ENCODE measurements around the gene C6orf136. TPM values are rescaled to one million over a fixed set of nuclear protein-coding genes. Genes with fewer than 3 reads are reported as not detected.

C6orf136 gene
- total and polyA plus RNA-seq, 4 donors: 2.0 to 12.0 (median 9.8) TPM

DNA sequence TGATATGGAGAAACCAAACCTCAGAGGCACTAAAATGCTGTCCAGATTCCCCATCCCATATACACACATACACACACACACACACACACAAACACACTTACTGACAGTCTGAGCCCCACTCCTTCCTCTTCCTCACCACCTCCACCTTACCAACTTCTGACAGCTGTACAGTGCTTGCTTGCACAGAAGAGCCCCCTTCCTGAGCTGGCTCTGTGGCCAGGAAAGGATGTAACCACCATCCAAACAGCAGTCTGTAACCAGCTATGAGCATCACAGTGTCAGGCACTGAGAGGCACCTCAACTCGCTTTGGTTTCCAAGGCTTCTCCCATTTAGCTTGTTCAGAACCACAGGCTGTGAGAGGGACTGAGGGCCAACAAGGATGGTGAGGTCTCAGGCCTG lies 5.9 kb upstream of the C6orf136 start:
- WGBS: 79% methylated on average over 1 of the region's 1 CpG
- DNase-seq (ENCODE audit: low spot score): no peak
- Histone ChIP-seq H3K36me3 (ENCODE audit: control insufficient read depth in 4 of 4, insufficient read depth in 3 of 4, low read depth in 1 of 4, low read length in 3 of 4) (peaks cover 0 to 3% (median 0%) of the 10 kb centered on the region in 4 donors), H3K27ac (ENCODE audit: low read depth in 1 of 2, low read length in 2 of 2) (no peak overlapping the region), H3K9me3 (ENCODE audit: control insufficient read depth in 4 of 4, low read length in 3 of 4) (no peaks in the 10 kb centered on the region), H3K4me3 (ENCODE audit: low read depth in 1 of 3, low read length in 3 of 3) (no peak overlapping the region), H3K27me3 (ENCODE audit: control insufficient read depth in 4 of 4, insufficient read depth in 4 of 4, low read length in 3 of 4) (no peaks in the 10 kb centered on the region), H3K9ac (ENCODE audit: low read depth in 1 of 2, low read length in 2 of 2) (no peak overlapping the region), H3K4me1 (ENCODE audit: control insufficient read depth in 4 of 4, insufficient read depth in 4 of 4, low read length in 3 of 4) (peaks cover 0 to 14% (median 8%) of the 10 kb centered on the region in 4 donors)
- TF ChIP-seq, protein P1, sequence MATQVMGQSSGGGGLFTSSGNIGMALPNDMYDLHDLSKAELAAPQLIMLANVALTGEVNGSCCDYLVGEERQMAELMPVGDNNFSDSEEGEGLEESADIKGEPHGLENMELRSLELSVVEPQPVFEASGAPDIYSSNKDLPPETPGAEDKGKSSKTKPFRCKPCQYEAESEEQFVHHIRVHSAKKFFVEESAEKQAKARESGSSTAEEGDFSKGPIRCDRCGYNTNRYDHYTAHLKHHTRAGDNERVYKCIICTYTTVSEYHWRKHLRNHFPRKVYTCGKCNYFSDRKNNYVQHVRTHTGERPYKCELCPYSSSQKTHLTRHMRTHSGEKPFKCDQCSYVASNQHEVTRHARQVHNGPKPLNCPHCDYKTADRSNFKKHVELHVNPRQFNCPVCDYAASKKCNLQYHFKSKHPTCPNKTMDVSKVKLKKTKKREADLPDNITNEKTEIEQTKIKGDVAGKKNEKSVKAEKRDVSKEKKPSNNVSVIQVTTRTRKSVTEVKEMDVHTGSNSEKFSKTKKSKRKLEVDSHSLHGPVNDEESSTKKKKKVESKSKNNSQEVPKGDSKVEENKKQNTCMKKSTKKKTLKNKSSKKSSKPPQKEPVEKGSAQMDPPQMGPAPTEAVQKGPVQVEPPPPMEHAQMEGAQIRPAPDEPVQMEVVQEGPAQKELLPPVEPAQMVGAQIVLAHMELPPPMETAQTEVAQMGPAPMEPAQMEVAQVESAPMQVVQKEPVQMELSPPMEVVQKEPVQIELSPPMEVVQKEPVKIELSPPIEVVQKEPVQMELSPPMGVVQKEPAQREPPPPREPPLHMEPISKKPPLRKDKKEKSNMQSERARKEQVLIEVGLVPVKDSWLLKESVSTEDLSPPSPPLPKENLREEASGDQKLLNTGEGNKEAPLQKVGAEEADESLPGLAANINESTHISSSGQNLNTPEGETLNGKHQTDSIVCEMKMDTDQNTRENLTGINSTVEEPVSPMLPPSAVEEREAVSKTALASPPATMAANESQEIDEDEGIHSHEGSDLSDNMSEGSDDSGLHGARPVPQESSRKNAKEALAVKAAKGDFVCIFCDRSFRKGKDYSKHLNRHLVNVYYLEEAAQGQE (IDR thresholded peaks at IDR 0.05): no peak
- TF ChIP-seq, protein P2, sequence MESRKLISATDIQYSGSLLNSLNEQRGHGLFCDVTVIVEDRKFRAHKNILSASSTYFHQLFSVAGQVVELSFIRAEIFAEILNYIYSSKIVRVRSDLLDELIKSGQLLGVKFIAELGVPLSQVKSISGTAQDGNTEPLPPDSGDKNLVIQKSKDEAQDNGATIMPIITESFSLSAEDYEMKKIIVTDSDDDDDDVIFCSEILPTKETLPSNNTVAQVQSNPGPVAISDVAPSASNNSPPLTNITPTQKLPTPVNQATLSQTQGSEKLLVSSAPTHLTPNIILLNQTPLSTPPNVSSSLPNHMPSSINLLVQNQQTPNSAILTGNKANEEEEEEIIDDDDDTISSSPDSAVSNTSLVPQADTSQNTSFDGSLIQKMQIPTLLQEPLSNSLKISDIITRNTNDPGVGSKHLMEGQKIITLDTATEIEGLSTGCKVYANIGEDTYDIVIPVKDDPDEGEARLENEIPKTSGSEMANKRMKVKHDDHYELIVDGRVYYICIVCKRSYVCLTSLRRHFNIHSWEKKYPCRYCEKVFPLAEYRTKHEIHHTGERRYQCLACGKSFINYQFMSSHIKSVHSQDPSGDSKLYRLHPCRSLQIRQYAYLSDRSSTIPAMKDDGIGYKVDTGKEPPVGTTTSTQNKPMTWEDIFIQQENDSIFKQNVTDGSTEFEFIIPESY (IDR thresholded peaks at IDR 0.05): no peak
- TF ChIP-seq EGR1 (IDR thresholded peaks at IDR 0.05; ENCODE audit: low read depth in 2 of 2) (no peak), FOXA1 (IDR thresholded peaks at IDR 0.05) (no peak), RAD21 (IDR thresholded peaks at IDR 0.05) (no peak), JUND (IDR thresholded peaks at IDR 0.05) (no peak), YY1 (IDR thresholded peaks at IDR 0.05) (no peak), TAF1 (conservative IDR thresholded peaks at IDR 0.05) (no peak), SP1 (IDR thresholded peaks at IDR 0.05) (no peak), NR2F2 (IDR thresholded peaks at IDR 0.05) (no peak), RXRA (IDR thresholded peaks at IDR 0.05) (no peak), GABPA (IDR thresholded peaks at IDR 0.05 in 1 of 2, conservative IDR thresholded peaks at IDR 0.05 in 1 of 2) (no peak), HNF4A (conservative IDR thresholded peaks at IDR 0.05) (no peak), HNF4G (IDR thresholded peaks at IDR 0.05) (no peak), FOXA2 (IDR thresholded peaks at IDR 0.05) (no peak)
- TF ChIP-seq, protein P3, sequence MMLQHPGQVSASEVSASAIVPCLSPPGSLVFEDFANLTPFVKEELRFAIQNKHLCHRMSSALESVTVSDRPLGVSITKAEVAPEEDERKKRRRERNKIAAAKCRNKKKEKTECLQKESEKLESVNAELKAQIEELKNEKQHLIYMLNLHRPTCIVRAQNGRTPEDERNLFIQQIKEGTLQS (IDR thresholded peaks at IDR 0.05): no peak
- TF ChIP-seq, protein P4, sequence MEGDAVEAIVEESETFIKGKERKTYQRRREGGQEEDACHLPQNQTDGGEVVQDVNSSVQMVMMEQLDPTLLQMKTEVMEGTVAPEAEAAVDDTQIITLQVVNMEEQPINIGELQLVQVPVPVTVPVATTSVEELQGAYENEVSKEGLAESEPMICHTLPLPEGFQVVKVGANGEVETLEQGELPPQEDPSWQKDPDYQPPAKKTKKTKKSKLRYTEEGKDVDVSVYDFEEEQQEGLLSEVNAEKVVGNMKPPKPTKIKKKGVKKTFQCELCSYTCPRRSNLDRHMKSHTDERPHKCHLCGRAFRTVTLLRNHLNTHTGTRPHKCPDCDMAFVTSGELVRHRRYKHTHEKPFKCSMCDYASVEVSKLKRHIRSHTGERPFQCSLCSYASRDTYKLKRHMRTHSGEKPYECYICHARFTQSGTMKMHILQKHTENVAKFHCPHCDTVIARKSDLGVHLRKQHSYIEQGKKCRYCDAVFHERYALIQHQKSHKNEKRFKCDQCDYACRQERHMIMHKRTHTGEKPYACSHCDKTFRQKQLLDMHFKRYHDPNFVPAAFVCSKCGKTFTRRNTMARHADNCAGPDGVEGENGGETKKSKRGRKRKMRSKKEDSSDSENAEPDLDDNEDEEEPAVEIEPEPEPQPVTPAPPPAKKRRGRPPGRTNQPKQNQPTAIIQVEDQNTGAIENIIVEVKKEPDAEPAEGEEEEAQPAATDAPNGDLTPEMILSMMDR (IDR thresholded peaks at IDR 0.05; ENCODE audit: low read depth, low read length, missing input control): no peak
- TF ChIP-seq, protein P5, sequence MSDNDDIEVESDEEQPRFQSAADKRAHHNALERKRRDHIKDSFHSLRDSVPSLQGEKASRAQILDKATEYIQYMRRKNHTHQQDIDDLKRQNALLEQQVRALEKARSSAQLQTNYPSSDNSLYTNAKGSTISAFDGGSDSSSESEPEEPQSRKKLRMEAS (IDR thresholded peaks at IDR 0.05): no peak
